Left lung (tissue), 10 donors: ENCODE measurements around the gene IFT88. TPM values are rescaled to one million over a fixed set of nuclear protein-coding genes. Genes with fewer than 3 reads are reported as not detected.

Experiments used
- ATAC-seq: fragments of 200-7000 bp; cut with Tn5 transposase; one replicate; pipeline ENCODE4 v1.9.1; 2020; ENCODE audit warnings: moderate library complexity
- DNase-seq, 4 donors: peaks; one replicate each; pipeline ENCODE4 v3.0.0-alpha.2; 2013 to 2020
- H3K27ac ChIP-seq, 2 donors: fragments of 200-600 bp; sonication (generic) in 1 of 2; one replicate each; pipeline versions ENCODE4 v1.5.0 to v1.8.0; 2020 to 2021
- H3K27me3 ChIP-seq, 2 donors: fragments of 200-600 bp; sonication (generic) in 1 of 2; one replicate each; pipeline versions ENCODE4 v1.5.0 to v1.8.0; 2020 to 2021
- H3K36me3 ChIP-seq, 2 donors: fragments of 200-600 bp; sonication (generic) in 1 of 2; one replicate each; pipeline versions ENCODE4 v1.5.0 to v1.8.0; 2020 to 2021
- H3K4me1 ChIP-seq, 2 donors: fragments of 200-600 bp; one replicate each; pipeline ENCODE4 v1.8.0; 2021
- H3K4me3 ChIP-seq, 2 donors: fragments of 200-600 bp; sonication (generic) in 1 of 2; one replicate each; pipeline versions ENCODE4 v1.5.0 to v1.8.0; 2020 to 2021; ENCODE audit warnings: mild to moderate bottlenecking in 1 of 2
- H3K9me3 ChIP-seq, 2 donors: fragments of 200-600 bp; sonication (generic) in 1 of 2; one replicate each; pipeline versions ENCODE4 v1.5.0 to v1.8.0; 2020 to 2021
- intact Hi-C, 2 donors: fragments of 100-400 bp; cut with DNase I; formaldehyde crosslinking; loops; one replicate each; pipeline versions ENCODE4 v1.11.2 to v1.14.2; 2022
- polyA plus RNA-seq, 6 donors: library from polyadenylated mRNA; unstranded; fragments of 120-200 nt; gene quantifications; one replicate each; pipeline ENCODE4 v1.2.1, GENCODE V29; 2013; ENCODE audit not compliant: insufficient read length in 6 of 6
- total RNA-seq, 2 donors: library from RNA; stranded (reverse); fragmentation: NEBNext Ultra II Directional; extraction: Animal tissue kit (Norgen Biotek cat#: 25700); gene quantifications; one replicate each; pipeline ENCODE4 v1.2.1, GENCODE V29; 2021
- TF ChIP-seq, protein P1 (sequence below), 2 donors: fragments of 200-600 bp; sonication (generic) in 1 of 2; IDR thresholded peaks; one replicate each; pipeline versions ENCODE4 v1.5.0 to v1.8.0; 2021; ENCODE audit warnings: antibody characterized with exemption in 2 of 2
- donor health status: DM: no; HTN: yes; CAD: no.
- donor health status: DM: no; HTN: no; CAD: no.

The IFT88 gene
- total and polyA plus RNA-seq, 8 donors, result 13.5 to 37.9 (median 35.8) TPM

DNA sequence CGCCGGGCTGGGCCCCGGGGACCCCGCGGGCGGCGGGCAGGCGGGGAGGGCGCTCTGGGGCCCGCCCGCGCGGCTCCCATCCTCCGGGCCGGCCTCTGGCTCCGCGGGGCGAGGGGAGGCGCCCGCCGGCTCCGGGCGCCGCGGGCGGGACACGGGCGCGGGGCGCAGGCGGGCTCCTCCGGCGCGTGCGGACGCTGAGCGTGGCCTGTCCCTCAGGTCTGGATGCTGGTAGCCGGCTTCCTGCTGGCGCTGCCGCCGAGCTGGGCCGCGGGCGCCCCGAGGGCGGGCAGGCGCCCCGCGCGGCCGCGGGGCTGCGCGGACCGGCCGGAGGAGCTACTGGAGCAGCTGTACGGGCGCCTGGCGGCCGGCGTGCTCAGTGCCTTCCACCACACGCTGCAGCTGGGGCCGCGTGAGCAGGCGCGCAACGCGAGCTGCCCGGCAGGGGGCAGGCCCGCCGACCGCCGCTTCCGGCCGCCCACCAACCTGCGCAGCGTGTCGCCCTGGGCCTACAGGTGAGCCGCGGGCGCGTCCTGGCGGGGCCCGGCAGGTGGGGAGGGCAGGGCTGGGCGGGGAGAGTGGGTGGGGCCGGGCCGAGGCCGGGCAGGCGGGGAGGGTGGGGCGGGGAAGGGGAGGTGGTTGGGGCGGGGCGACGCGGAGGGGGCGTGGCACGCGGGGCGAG lies 137.0 kb downstream of the IFT88 start:
- ATAC-seq (peak; percentile 89), DNase-seq (peak; percentile 73 to 93 (median 86))
- H3K4me1 ChIP-seq, result peaks cover 0 to 14% of the 10 kb centered on the region in 2 donors
- H3K27ac ChIP-seq, result no peak overlapping the region
- TF ChIP-seq, protein P1, sequence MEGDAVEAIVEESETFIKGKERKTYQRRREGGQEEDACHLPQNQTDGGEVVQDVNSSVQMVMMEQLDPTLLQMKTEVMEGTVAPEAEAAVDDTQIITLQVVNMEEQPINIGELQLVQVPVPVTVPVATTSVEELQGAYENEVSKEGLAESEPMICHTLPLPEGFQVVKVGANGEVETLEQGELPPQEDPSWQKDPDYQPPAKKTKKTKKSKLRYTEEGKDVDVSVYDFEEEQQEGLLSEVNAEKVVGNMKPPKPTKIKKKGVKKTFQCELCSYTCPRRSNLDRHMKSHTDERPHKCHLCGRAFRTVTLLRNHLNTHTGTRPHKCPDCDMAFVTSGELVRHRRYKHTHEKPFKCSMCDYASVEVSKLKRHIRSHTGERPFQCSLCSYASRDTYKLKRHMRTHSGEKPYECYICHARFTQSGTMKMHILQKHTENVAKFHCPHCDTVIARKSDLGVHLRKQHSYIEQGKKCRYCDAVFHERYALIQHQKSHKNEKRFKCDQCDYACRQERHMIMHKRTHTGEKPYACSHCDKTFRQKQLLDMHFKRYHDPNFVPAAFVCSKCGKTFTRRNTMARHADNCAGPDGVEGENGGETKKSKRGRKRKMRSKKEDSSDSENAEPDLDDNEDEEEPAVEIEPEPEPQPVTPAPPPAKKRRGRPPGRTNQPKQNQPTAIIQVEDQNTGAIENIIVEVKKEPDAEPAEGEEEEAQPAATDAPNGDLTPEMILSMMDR (IDR thresholded peaks at IDR 0.05), result peak; percentile 19 to 54
- peak overlapping the region; percentile 5 to 36 for H3K4me3 ChIP-seq
- no peaks in the 10 kb centered on the region for H3K36me3 ChIP-seq
- H3K27me3 ChIP-seq, result peaks cover 6 to 39% of the 10 kb centered on the region in 2 donors
- intact Hi-C loops, result no loop called here
- H3K9me3 ChIP-seq, result no peaks in the 10 kb centered on the region

DNA sequence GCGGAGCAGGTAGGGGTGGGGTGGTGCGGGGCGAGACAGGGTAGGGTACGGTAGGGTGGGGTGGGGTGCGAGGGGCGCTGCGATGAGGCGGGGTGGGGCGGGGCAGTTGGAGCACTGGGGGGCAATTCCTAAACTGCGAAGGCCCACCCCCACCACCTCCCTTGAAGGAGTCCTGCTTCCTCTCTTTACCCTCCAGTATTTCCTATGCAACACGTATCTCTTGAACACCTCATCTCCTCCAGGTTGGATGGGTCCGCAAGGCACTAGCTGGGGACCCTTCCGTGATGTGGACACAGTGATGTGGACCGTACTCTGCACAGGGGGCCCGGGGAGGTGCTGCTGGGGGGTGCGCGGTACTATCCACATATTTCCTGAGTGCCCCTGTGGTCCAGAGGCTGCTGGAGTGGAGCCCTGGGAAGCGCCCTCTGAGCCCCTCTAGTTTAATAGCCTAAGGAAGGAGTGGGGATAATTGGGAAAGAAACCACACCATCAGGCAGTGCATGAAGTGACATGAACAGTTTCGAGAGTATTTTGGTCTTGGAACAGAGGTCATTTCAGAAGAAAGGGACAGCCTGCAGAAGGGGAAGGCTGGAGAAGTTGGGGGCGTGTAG lies 137.6 kb downstream of the IFT88 start:
- peaks cover 6 to 37% of the 10 kb centered on the region in 2 donors for H3K27me3 ChIP-seq
- TF ChIP-seq, protein P1 (IDR thresholded peaks at IDR 0.05), result no peak
- H3K4me1 ChIP-seq, result peaks cover 0 to 14% of the 10 kb centered on the region in 2 donors
- H3K9me3 ChIP-seq, result no peaks in the 10 kb centered on the region
- H3K4me3 ChIP-seq, result peak overlapping the region in 1 of 2 donors; percentile 36
- intact Hi-C loops, result no loop called here
- ATAC-seq (no peak), DNase-seq (no peak)
- H3K36me3 ChIP-seq, result no peaks in the 10 kb centered on the region
- no peak overlapping the region for H3K27ac ChIP-seq

DNA sequence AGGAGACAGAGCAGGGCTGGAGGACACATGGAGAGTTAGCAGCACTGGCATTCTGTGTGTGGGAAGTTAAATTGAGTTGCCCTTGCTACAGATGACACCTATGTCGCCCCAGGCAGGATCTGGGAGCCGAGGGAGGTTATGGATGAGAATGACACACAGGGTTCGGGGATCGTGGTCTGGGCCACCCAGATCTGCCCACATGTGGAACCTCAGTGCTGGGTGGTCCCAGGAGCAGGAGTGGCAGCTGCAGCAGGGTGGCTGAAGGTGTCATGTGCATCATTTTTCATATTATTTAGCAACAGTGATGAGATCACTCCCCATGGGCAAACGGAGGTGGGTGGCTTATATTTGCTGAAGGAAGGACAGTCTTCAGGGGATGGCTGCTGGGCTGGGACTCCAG lies 139.7 kb downstream of the IFT88 start:
- Histone ChIP-seq H3K4me1 (peaks cover 0 to 14% of the 10 kb centered on the region in 2 donors), H3K36me3 (no peaks in the 10 kb centered on the region), H3K27ac (no peak overlapping the region), H3K4me3 (no peak overlapping the region), H3K27me3 (peaks cover 6 to 19% of the 10 kb centered on the region in 2 donors), H3K9me3 (no peaks in the 10 kb centered on the region)
- DNase-seq, result no peak
- TF ChIP-seq, protein P1 (IDR thresholded peaks at IDR 0.05), result no peak
- intact Hi-C loops, result no loop called here
- no peak for ATAC-seq

DNA sequence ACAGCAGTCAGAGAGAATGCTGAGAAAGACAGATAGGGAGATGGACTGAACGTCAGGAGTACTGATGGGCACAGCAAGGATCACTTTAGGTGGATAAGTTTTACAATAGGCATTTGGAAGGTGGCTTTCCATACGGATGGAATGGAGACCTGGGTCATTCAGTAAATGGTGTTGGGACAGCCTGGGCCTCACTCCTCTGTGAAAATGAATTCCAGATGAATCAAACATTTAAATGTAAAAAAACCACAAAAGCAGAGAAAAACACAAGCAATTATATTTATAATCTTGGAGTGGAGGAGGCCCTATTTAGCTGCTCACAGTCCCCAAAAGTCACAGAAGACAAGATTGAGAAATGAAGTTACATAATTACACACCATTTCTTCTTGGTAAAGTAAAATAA lies 141.3 kb downstream of the IFT88 start:
- intact Hi-C loops, result no loop called here
- Histone ChIP-seq H3K36me3 (no peaks in the 10 kb centered on the region), H3K9me3 (no peaks in the 10 kb centered on the region), H3K4me3 (no peak overlapping the region), H3K4me1 (peaks cover 0 to 12% of the 10 kb centered on the region in 2 donors), H3K27ac (no peak overlapping the region), H3K27me3 (peaks cover 0 to 3% of the 10 kb centered on the region in 2 donors)
- TF ChIP-seq, protein P1 (IDR thresholded peaks at IDR 0.05), result no peak
- DNase-seq (no peak), ATAC-seq (no peak)

DNA sequence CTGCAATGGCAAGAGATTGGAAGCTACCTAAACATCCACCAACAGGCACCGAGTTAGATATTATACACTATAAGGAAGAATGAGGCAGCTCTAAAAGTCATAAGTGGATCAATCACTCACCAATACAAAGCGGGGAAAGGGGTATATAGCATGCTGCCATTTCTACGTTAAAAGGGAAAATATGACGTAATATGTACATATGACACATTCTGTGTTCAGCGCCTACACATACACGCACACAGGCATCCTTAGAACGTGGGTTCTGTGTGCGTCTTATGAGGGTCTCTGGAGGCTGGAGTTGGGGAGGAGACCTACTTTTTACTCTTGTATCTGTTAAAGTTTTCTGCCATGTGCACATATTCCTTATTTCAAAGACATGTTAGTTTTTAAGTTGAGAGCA lies 142.4 kb downstream of the IFT88 start:
- H3K36me3 ChIP-seq, result no peaks in the 10 kb centered on the region
- H3K4me1 ChIP-seq, result peaks cover 6 to 11% of the 10 kb centered on the region in 2 donors
- no peaks in the 10 kb centered on the region for H3K9me3 ChIP-seq
- no peak overlapping the region for H3K4me3 ChIP-seq
- no peak overlapping the region for H3K27ac ChIP-seq
- intact Hi-C loops, result no loop called here
- TF ChIP-seq, protein P1 (IDR thresholded peaks at IDR 0.05), result no peak
- H3K27me3 ChIP-seq, result no peaks in the 10 kb centered on the region
- no peak for DNase-seq
- no peak for ATAC-seq
